IMR-90 (cell line): Measurements from ENCODE around the gene TRPM3. TPM values are rescaled to one million over a fixed set of nuclear protein-coding genes. Genes with fewer than 3 reads are reported as not detected.

Experiments
- ATAC-seq: fragments of 200-7000 bp; cut with Tn5 transposase; 2 replicates; pipeline ENCODE4 v1.9.1; 2020; ENCODE audit warnings: low read depth, mild to moderate bottlenecking, moderate library complexity
- BruUV-seq: library from RNA; stranded (reverse); fragments of 400-500 nt; replicated peaks from 2 replicates; lab custom pipeline; 2021; lab: Mats Ljungman, UMichigan
- CTCF ChIA-PET: fragments of 300-600 bp; formaldehyde crosslinking; extraction: SDS; loops from one replicate; lab custom pipeline; 2021; ENCODE audit warnings: antibody characterized with exemption; lab: Yijun Ruan, JAX
- POLR2A ChIA-PET: fragments of 300-600 bp; sonication (Branson Sonifier 250); formaldehyde crosslinking; loops from one replicate; lab custom pipeline; 2022; ENCODE audit warnings: antibody characterized with exemption; ENCODE audit not compliant: unreplicated experiment; lab: Charles Lee
- DNase-seq: peaks from one replicate; pipeline ENCODE4 v3.0.0; 2013
- H2AFZ ChIP-seq: replicated peaks from 2 replicates; pipeline ENCODE3; 2013; ENCODE audit warnings: low read length, mild to moderate bottlenecking; ENCODE audit not compliant: poor library complexity
- H2AK5ac ChIP-seq: 2 replicates; pipeline ENCODE4 v1.6.1; 2013; ENCODE audit warnings: low read depth, low read length, inconsistent platforms
- H2AK9ac ChIP-seq: replicated peaks from 2 replicates; pipeline ENCODE3; 2013; ENCODE audit warnings: mild to moderate bottlenecking, low read depth, low read length, moderate library complexity; ENCODE audit not compliant: poor library complexity
- H2BK120ac ChIP-seq: 2 replicates; pipeline ENCODE4 v1.6.1; 2013; ENCODE audit warnings: low read depth, low read length, inconsistent platforms
- H2BK15ac ChIP-seq: 3 replicates; pipeline ENCODE4 v1.6.1; 2013; ENCODE audit warnings: low read depth, low read length, inconsistent platforms
- H2BK20ac ChIP-seq: 2 replicates; pipeline ENCODE4 v1.6.1; 2013; ENCODE audit warnings: low read depth, mild to moderate bottlenecking, inconsistent platforms, low read length, moderate library complexity
- H2BK5ac ChIP-seq: 2 replicates; pipeline ENCODE4 v1.6.1; 2013; ENCODE audit warnings: mild to moderate bottlenecking, low read depth, low read length, inconsistent platforms; ENCODE audit not compliant: poor library complexity, severe bottlenecking
- H3K14ac ChIP-seq: replicated peaks from 2 replicates; pipeline ENCODE4 v1.6.1; 2013; ENCODE audit warnings: low read depth, low read length, inconsistent platforms
- H3K18ac ChIP-seq: 2 replicates; pipeline ENCODE4 v1.6.1; 2013; ENCODE audit warnings: low read depth, low read length, control low read depth
- H3K23ac ChIP-seq: 2 replicates; pipeline ENCODE4 v1.6.1; 2013; ENCODE audit warnings: low read depth, low read length, inconsistent platforms
- H3K27ac ChIP-seq: 2 replicates; pipeline ENCODE4 v1.5.1; 2013; ENCODE audit warnings: mild to moderate bottlenecking, control low read depth, low read length; ENCODE audit not compliant: insufficient read depth
- H3K27me3 ChIP-seq: 2 replicates; pipeline ENCODE4 v1.6.1; 2013; ENCODE audit warnings: low read length; ENCODE audit not compliant: control insufficient read depth, insufficient read depth
- H3K36me3 ChIP-seq: 2 replicates; pipeline ENCODE4 v1.6.1; 2013; ENCODE audit warnings: low read length, mixed read lengths; ENCODE audit not compliant: control insufficient read depth, insufficient read depth
- H3K4ac ChIP-seq: 2 replicates; pipeline ENCODE4 v1.6.1; 2013; ENCODE audit warnings: low read depth, low read length, inconsistent platforms
- H3K4me1 ChIP-seq: 2 replicates; pipeline ENCODE4 v1.6.1; 2013; ENCODE audit warnings: low read length, mixed read lengths; ENCODE audit not compliant: control insufficient read depth, insufficient read depth
- H3K4me2 ChIP-seq: 2 replicates; pipeline ENCODE4 v1.6.1; 2013; ENCODE audit warnings: low read depth, mild to moderate bottlenecking, control low read depth, low read length, moderate library complexity
- H3K4me3 ChIP-seq: 2 replicates; pipeline ENCODE4 v1.5.1; 2013; ENCODE audit warnings: low read depth, mild to moderate bottlenecking, control low read depth, low read length, moderate library complexity; ENCODE audit not compliant: insufficient read depth
- H3K56ac ChIP-seq: 2 replicates; pipeline ENCODE4 v1.6.1; 2013; ENCODE audit warnings: low read length, inconsistent platforms; ENCODE audit not compliant: insufficient read depth; ENCODE audit errors: extremely low read depth
- H3K79me1 ChIP-seq, 2 experiments: 2 replicates each; pipeline ENCODE4 v1.6.1; 2013; ENCODE audit warnings: low read length in 2 of 2, inconsistent platforms in 1 of 2, low read depth in 1 of 2
- H3K9ac ChIP-seq: 2 replicates; pipeline ENCODE4 v1.6.1; 2013; ENCODE audit warnings: low read depth, low read length, control low read depth
- H3K9me1 ChIP-seq: 2 replicates; pipeline ENCODE4 v1.6.1; 2013; ENCODE audit warnings: low read length, inconsistent platforms; ENCODE audit not compliant: insufficient read depth
- H3K9me3 ChIP-seq: 2 replicates; pipeline ENCODE4 v1.6.1; 2013; ENCODE audit warnings: low read length; ENCODE audit not compliant: control insufficient read depth, insufficient read depth
- H4K20me1 ChIP-seq: 2 replicates; pipeline ENCODE4 v1.6.1; 2013; ENCODE audit warnings: low read length, inconsistent platforms; ENCODE audit not compliant: insufficient read depth
- H4K5ac ChIP-seq: 2 replicates; pipeline ENCODE4 v1.6.1; 2013; ENCODE audit warnings: mild to moderate bottlenecking, low read depth, low read length, control low read depth
- H4K8ac ChIP-seq, 2 experiments: 2 replicates each; pipeline ENCODE4 v1.6.1; 2013; ENCODE audit warnings: low read depth in 2 of 2, low read length in 2 of 2, control low read depth in 1 of 2, inconsistent platforms in 1 of 2
- H4K91ac ChIP-seq: 2 replicates; pipeline ENCODE4 v1.6.1; 2013; ENCODE audit warnings: low read depth, low read length, inconsistent platforms; ENCODE audit not compliant: insufficient read depth
- CHD1 ChIP-seq: IDR thresholded peaks from 2 replicates; pipeline ENCODE4 v1.6.1; 2012; ENCODE audit warnings: low read depth, low read length, improper control_type of control experiment
- ELK1 ChIP-seq: fragments of 150-350 bp; IDR thresholded peaks from 2 replicates; pipeline ENCODE4 v1.6.1; 2016; ENCODE audit warnings: low read depth, mild to moderate bottlenecking, low read length, moderate library complexity, borderline replicate concordance
- MAFK ChIP-seq: IDR thresholded peaks from 2 replicates; pipeline ENCODE4 v1.6.1; 2012; ENCODE audit warnings: low read depth, low read length, improper control_type of control experiment
- MAZ ChIP-seq: IDR thresholded peaks from 2 replicates; pipeline ENCODE4 v1.6.1; 2012; ENCODE audit warnings: low read depth, mild to moderate bottlenecking, low read length, improper control_type of control experiment, moderate library complexity, borderline replicate concordance
- MXI1 ChIP-seq: IDR thresholded peaks from 2 replicates; pipeline ENCODE4 v1.6.1; 2012; ENCODE audit warnings: low read depth, mild to moderate bottlenecking, low read length, moderate library complexity, borderline replicate concordance
- NFE2L2 ChIP-seq: fragments of 150-350 bp; IDR thresholded peaks from 2 replicates; pipeline ENCODE4 v1.6.1; 2016; ENCODE audit warnings: low read depth, mild to moderate bottlenecking, low read length
- POLR2A ChIP-seq: IDR thresholded peaks from 2 replicates; pipeline ENCODE4 v1.6.1; 2012; ENCODE audit warnings: mild to moderate bottlenecking, low read depth, low read length
- RAD21 ChIP-seq: IDR thresholded peaks from 2 replicates; pipeline ENCODE4 v1.6.1; 2012; ENCODE audit warnings: low read length, improper control_type of control experiment
- RCOR1 ChIP-seq: IDR thresholded peaks from 2 replicates; pipeline ENCODE4 v1.6.1; 2012; ENCODE audit warnings: mild to moderate bottlenecking, low read length, improper control_type of control experiment; ENCODE audit not compliant: insufficient replicate concordance
- RFX5 ChIP-seq: IDR thresholded peaks from 2 replicates; pipeline ENCODE4 v1.8.0; 2012; ENCODE audit warnings: low read depth, mild to moderate bottlenecking, low read length, moderate library complexity
- SMC3 ChIP-seq: fragments of 150-350 bp; IDR thresholded peaks from 2 replicates; pipeline ENCODE4 v1.6.1; 2016; ENCODE audit warnings: low read depth, mild to moderate bottlenecking, antibody characterized with exemption, low read length, moderate library complexity
- USF2 ChIP-seq: fragments of 150-350 bp; IDR thresholded peaks from 2 replicates; pipeline ENCODE4 v1.6.1; 2017; ENCODE audit warnings: mild to moderate bottlenecking, antibody characterized with exemption, low read length, low read depth
- WGBS, 2 experiments: methylation state at CpG; one replicate each; pipeline versions ENCODE4 v1.1.5 to v1.1.7; 2013; ENCODE audit warnings: missing lambda C conversion rate in 2 of 2; ENCODE audit not compliant: insufficient read length in 1 of 2; ENCODE audit errors: extremely low coverage in 2 of 2; 5-methylcytosine and 5-hydroxymethylcytosine counted together
- dilution Hi-C: fragments of 300-500 bp; cut with HindIII; formaldehyde crosslinking; loops from one replicate; pipeline ENCODE4 v1.14.3; 2018; ENCODE audit warnings: low sequenced_read_pairs; ENCODE audit not compliant: unreplicated experiment
- in situ Hi-C: fragments of 300-500 bp; cut with MboI; formaldehyde crosslinking; loops from 3 replicates; pipeline ENCODE4 v1.14.3; 2019; ENCODE audit warnings: low sequenced_read_pairs, inconsistent platforms, mixed read lengths
- intact Hi-C: fragments of 100-400 bp; cut with micrococcal nuclease; formaldehyde crosslinking; loops from 2 replicates; pipeline ENCODE4 v1.10.0; 2022
- polyA plus RNA-seq, 3 experiments: library from polyadenylated mRNA; depleted of rRNA; stranded (reverse); fragments of >200 nt; gene quantifications; 2 replicates each; pipeline ENCODE4 v1.2.3, GENCODE V29; 2012; ENCODE audit warnings: low replicate concordance in 1 of 3
- total RNA-seq: library from RNA; depleted of rRNA; stranded (reverse); fragments of >200 nt; gene quantifications from 2 replicates; pipeline ENCODE4 v1.2.3, GENCODE V29; 2012

TRPM3 gene
- total and polyA plus RNA-seq, 2 of the 4 experiments (the other 2 are of a cell fraction): not detected

GRCh38 chr9:70641031-70641430 is 480.4 kb downstream of the TRPM3 start:
- Histone ChIP-seq H3K36me3 (no peaks in the 10 kb centered on the region), H3K27me3 (peaks cover 21% of the 10 kb centered on the region), H4K20me1 (no peaks in the 10 kb centered on the region), H3K4me1 (no peaks in the 10 kb centered on the region; the same call in 1 of the 2 replicates), H2BK5ac (no peak overlapping the region), H2AK5ac (no peak overlapping the region), H2BK20ac (no peak overlapping the region), H4K5ac (no peak overlapping the region), H3K4me3 (no peak overlapping the region), H2BK15ac (no peak overlapping the region), H4K8ac (no peak overlapping the region), H3K23ac (no peak overlapping the region), H2AFZ (no peak overlapping the region), H3K9me3 (no peaks in the 10 kb centered on the region), H3K56ac (no peak overlapping the region), H3K4ac (no peak overlapping the region), H3K27ac (no peak overlapping the region), H3K4me2 (no peak overlapping the region), H3K14ac (no peak overlapping the region), H4K91ac (no peak overlapping the region), H3K9ac (no peak overlapping the region), H3K18ac (no peak overlapping the region), H3K9me1 (no peaks in the 10 kb centered on the region), H3K79me1 (no peaks in the 10 kb centered on the region), H2BK120ac (no peak overlapping the region), H2AK9ac (no peak overlapping the region)
- TF ChIP-seq MAZ (no peak), RCOR1 (no peak), RAD21 (no peak), SMC3 (no peak), ELK1 (no peak), CHD1 (no peak), RFX5 (no peak), NFE2L2 (no peak), MAFK (no peak), MXI1 (no peak), USF2 (no peak), POLR2A (no peak)
- ATAC-seq (no peak), DNase-seq (no peak)
- BruUV-seq: no TSS peak
- dilution Hi-C loops: no loop called here
- intact Hi-C loops: loop anchor here (10.0 kb wide), 1 partner anchor 404 kb away; no protein-coding TSS in a partner anchor
- POLR2A ChIA-PET: no interaction called here
- in situ Hi-C loops: loop anchor here (5.0 kb wide), 1 partner anchor 606 kb away; no protein-coding TSS in a partner anchor
- 17% methylated on average over 1 of the region's 4 CpGs; no CpG with 5 or more reads in 1 of the 2 experiments for WGBS, 2 experiments
- CTCF ChIA-PET: interaction anchor here (0.7 to 1.3 kb wide), 5 partner anchors 12 to 608 kb away, joined by 3 to 10 read pairs (median 5); no protein-coding TSS in a partner anchor
